OCI-LY3 (cell line): ENCODE data around the gene ERG.

Experiments
- CTCF ChIP-seq: fragments of 200-600, 300-600 bp; sonication (generic); IDR thresholded peaks from 2 replicates; pipeline ENCODE4 v1.5.1; 2014; ENCODE audit warnings: antibody characterized with exemption, low read length, low read depth
- EZH2phosphoT487 ChIP-seq: fragments of 200-600 bp; shearing (Covaris generic); IDR thresholded peaks from 2 replicates; pipeline ENCODE4 v1.6.1; 2018; ENCODE audit warnings: antibody characterized with exemption, mixed run types, low read depth

GRCh38 chr21:38439957-38440356 is 58.3 kb downstream of the ERG start:
- TF ChIP-seq CTCF, result no peak
- no peak for TF ChIP-seq EZH2phosphoT487
